HG03457 (cell line): ENCODE data around the gene LKAAEAR1.

Experiments used
- ATAC-seq: cut with Tn5 transposase; IDR thresholded peaks from one replicate; pipeline ENCODE4 v1.9.1; 2021; ENCODE audit warnings: moderate number of reproducible peaks; ENCODE audit not compliant: unreplicated experiment

LKAAEAR1 gene

GRCh38 chr20:64052987-64053840 lies 31.0 kb downstream of the LKAAEAR1 start:
- no peak for ATAC-seq

- no peak for ATAC-seq
Observed at GRCh38 chr20:64052326-64052722, 31.9 kb downstream of the LKAAEAR1 start.

GRCh38 chr20:64051561-64052325 lies 32.5 kb downstream of the LKAAEAR1 start:
- no peak for ATAC-seq

- no peak for ATAC-seq
Observed at GRCh38 chr20:64051033-64051452, 33.2 kb downstream of the LKAAEAR1 start.

GRCh38 chr20:64050261-64051032 lies 33.8 kb downstream of the LKAAEAR1 start:
- no peak for ATAC-seq

- no peak for ATAC-seq
Observed at GRCh38 chr20:64049878-64050260, 34.3 kb downstream of the LKAAEAR1 start.

GRCh38 chr20:64049060-64049877 lies 34.9 kb downstream of the LKAAEAR1 start, which contains the start of gene SOX18:
TSS of gene SOX18 (minus strand) at chr20:64049639. CDS start at chr20:64049516, 123 bp downstream.
- ATAC-seq, result no peak

GRCh38 chr20:64048402-64049044 lies 35.7 kb downstream of the LKAAEAR1 start:
- ATAC-seq, result no peak

GRCh38 chr20:64047968-64048401 lies 36.2 kb downstream of the LKAAEAR1 start:
- no peak for ATAC-seq

GRCh38 chr20:64047046-64047389 lies 37.2 kb downstream of the LKAAEAR1 start:
- ATAC-seq, result no peak

GRCh38 chr20:64045346-64046011 lies 38.7 kb downstream of the LKAAEAR1 start:
- ATAC-seq, result no peak

- no peak for ATAC-seq
Observed at GRCh38 chr20:64044484-64045247, 39.5 kb downstream of the LKAAEAR1 start.

GRCh38 chr20:64043768-64044167 lies 40.4 kb downstream of the LKAAEAR1 start:
- no peak for ATAC-seq

GRCh38 chr20:64042054-64042781 lies 42.0 kb downstream of the LKAAEAR1 start:
- ATAC-seq, result no peak

- no peak for ATAC-seq
Observed at GRCh38 chr20:64041781-64042053, 42.5 kb downstream of the LKAAEAR1 start.

- no peak for ATAC-seq
Observed at GRCh38 chr20:64041040-64041780, 43.0 kb downstream of the LKAAEAR1 start.

GRCh38 chr20:64040231-64041039 lies 43.8 kb downstream of the LKAAEAR1 start:
- ATAC-seq, result no peak
